DND-41 (cell line): ENCODE measurements around the gene BMF.

Source experiments
- CTCF ChIP-seq: IDR thresholded peaks from 2 replicates; pipeline ENCODE4 v1.5.1; 2012; ENCODE audit warnings: borderline replicate concordance, low read length, moderate library complexity, mild to moderate bottlenecking; ENCODE audit not compliant: poor library complexity, severe bottlenecking; ENCODE audit errors: extremely low read depth
- EZH2 ChIP-seq: IDR thresholded peaks from 3 replicates; pipeline ENCODE4 v1.6.1; 2012; ENCODE audit warnings: borderline replicate concordance, low read depth, mild to moderate bottlenecking, moderate library complexity, low read length, inconsistent platforms; ENCODE audit not compliant: severe bottlenecking

GRCh38 chr15:40062816-40063562 lies 45.7 kb downstream of the BMF start:
- TF ChIP-seq CTCF (no peak), EZH2 (no peak)
